GM12878 (cell line): Measurements from ENCODE around the gene ANKIB1. TPM values are rescaled to one million over a fixed set of nuclear protein-coding genes. Genes with fewer than 3 reads are reported as not detected.
A peak's percentile ranks its signal among the peaks of the same experiment; 100 is the strongest.

Experiments
- ATF7 ChIP-seq: fragments of 450-650 bp; IDR thresholded peaks from 2 replicates; pipeline ENCODE4 v1.6.1; 2016; ENCODE audit warnings: low read depth, mild to moderate bottlenecking
- BHLHE40 ChIP-seq, 2 experiments: fragments of 450-650 bp in 1 of 2; IDR thresholded peaks; 2 replicates each; pipeline ENCODE4 v1.6.1; 2011 to 2017; ENCODE audit warnings: low read depth in 2 of 2, borderline replicate concordance in 1 of 2, improper control_type of control experiment in 1 of 2, low read length in 1 of 2, mild to moderate bottlenecking in 1 of 2
- CHD2 ChIP-seq: IDR thresholded peaks from 2 replicates; pipeline ENCODE4 v1.6.1; 2011; ENCODE audit warnings: low read depth, low read length, improper control_type of control experiment, borderline replicate concordance
- EED ChIP-seq: sonication (generic); IDR thresholded peaks from 2 replicates; pipeline ENCODE4 v1.6.1; 2016; ENCODE audit warnings: antibody characterized with exemption, low read depth
- HDAC2 ChIP-seq: fragments of 200-600 bp; sonication (generic); IDR thresholded peaks from 2 replicates; pipeline ENCODE4 v1.6.1; 2017
- HDAC6 ChIP-seq: fragments of 200-600 bp; sonication (generic); IDR thresholded peaks from one replicate; pipeline ENCODE4 v1.8.0; 2017; ENCODE audit warnings: antibody characterized with exemption; ENCODE audit not compliant: unreplicated experiment
- JUND ChIP-seq: IDR thresholded peaks from 2 replicates; pipeline ENCODE4 v1.6.1; 2012; ENCODE audit warnings: low read depth, mild to moderate bottlenecking, low read length, improper control_type of control experiment, moderate library complexity
- KAT2A ChIP-seq: conservative IDR thresholded peaks from 2 replicates; pipeline ENCODE4 v1.6.1; 2011; ENCODE audit warnings: low read depth, low read length; ENCODE audit not compliant: control insufficient read depth
- KLF5 ChIP-seq: fragments of 450-650 bp; IDR thresholded peaks from 2 replicates; pipeline ENCODE4 v1.6.1; 2014; ENCODE audit warnings: mild to moderate bottlenecking; ENCODE audit not compliant: partially characterized antibody
- MXI1 ChIP-seq: fragments of 150-350 bp; IDR thresholded peaks from 2 replicates; pipeline ENCODE4 v1.6.1; 2011; ENCODE audit warnings: low read depth, mild to moderate bottlenecking, inconsistent platforms, low read length, improper control_type of control experiment
- SIN3A ChIP-seq: IDR thresholded peaks from 2 replicates; pipeline ENCODE4 v1.6.1; 2012; ENCODE audit warnings: low read depth, low read length, improper control_type of control experiment
- SMAD5 ChIP-seq: IDR thresholded peaks from 2 replicates; pipeline ENCODE4 v1.6.1; 2016; ENCODE audit warnings: antibody characterized with exemption, low read depth
- SMARCA5 ChIP-seq: fragments of 450-650 bp; IDR thresholded peaks from 2 replicates; pipeline ENCODE4 v1.6.1; 2017; ENCODE audit warnings: mild to moderate bottlenecking
- STAT1 ChIP-seq: fragments of 450-650 bp; conservative IDR thresholded peaks from 2 replicates; pipeline ENCODE4 v1.6.1; 2014; ENCODE audit warnings: antibody characterized with exemption, mild to moderate bottlenecking
- TAF1 ChIP-seq: IDR thresholded peaks from 2 replicates; pipeline ENCODE4 v1.6.1; 2011; ENCODE audit warnings: mild to moderate bottlenecking, low read depth, low read length, borderline replicate concordance
- TARDBP ChIP-seq: IDR thresholded peaks from 2 replicates; pipeline ENCODE4 v1.6.1; 2016; ENCODE audit warnings: borderline replicate concordance
- TBL1XR1 ChIP-seq: IDR thresholded peaks from 2 replicates; pipeline ENCODE4 v1.6.1; 2012; ENCODE audit warnings: low read depth, low read length, improper control_type of control experiment
- YBX1 ChIP-seq: fragments of 450-650 bp; IDR thresholded peaks from 2 replicates; pipeline ENCODE4 v1.6.1; 2016; ENCODE audit warnings: antibody characterized with exemption
- polyA plus RNA-seq, 11 experiments: library from polyadenylated mRNA; depleted of rRNA in 4 of 11; unstranded in 6 of 11; stranded (reverse) in 5 of 11; fragments of >200 nt; fragmentation: Nextera tagmentation in 4 of 11; fragmentation: Illumina TruSeq in 1 of 11; extraction: Ambion mirVana in 4 of 11; extraction: Trizol in 1 of 11; gene quantifications; 1 replicate in 1 of 11; 2 replicates in 10 of 11; pipeline versions ENCODE4 v1.2.1 to v1.2.3, GENCODE V29; 2011 to 2016; ENCODE audit warnings: inconsistent platforms in 2 of 11, missing spikeins in 2 of 11, low read depth in 1 of 11
- total RNA-seq, 4 experiments: library from RNA; depleted of rRNA in 3 of 4; stranded (reverse); fragments of >200 nt in 3 of 4; fragmentation: Illumina TruSeq in 1 of 4; extraction: Trizol in 1 of 4; gene quantifications; 2 replicates each; pipeline versions ENCODE4 v1.2.1 to v1.2.3, GENCODE V29; 2013 to 2021
- TF ChIP-seq, protein P1 (sequence below): fragments of 450-650 bp; IDR thresholded peaks from 2 replicates; pipeline ENCODE4 v1.6.1; 2017; ENCODE audit warnings: low read depth, mild to moderate bottlenecking, moderate library complexity
- TF ChIP-seq, protein P2 (sequence below): fragments of 450-650 bp; IDR thresholded peaks from 2 replicates; pipeline ENCODE4 v1.6.1; 2017; ENCODE audit warnings: mild to moderate bottlenecking
- TF ChIP-seq, protein P3 (sequence below): fragments of 450-650 bp; IDR thresholded peaks from 2 replicates; pipeline ENCODE4 v1.6.1; 2016; ENCODE audit warnings: mild to moderate bottlenecking
- TF ChIP-seq, protein P4 (sequence below): fragments of 450-650 bp; IDR thresholded peaks from 2 replicates; pipeline ENCODE4 v1.6.1; 2017; ENCODE audit warnings: borderline replicate concordance
- TF ChIP-seq, protein P5 (sequence below): fragments of 450-650 bp; formaldehyde crosslinking; IDR thresholded peaks from 2 replicates; pipeline ENCODE4 v1.5.0; 2022; ENCODE audit warnings: mild to moderate bottlenecking, missing genetic modification characterization

Gene ANKIB1
- total and polyA plus RNA-seq, 10 of the 15 experiments (the other 5 are each of a cell fraction or from before 2014, with no cell fraction given): 9.0 to 54.0 (median 21.9) TPM

DNA sequence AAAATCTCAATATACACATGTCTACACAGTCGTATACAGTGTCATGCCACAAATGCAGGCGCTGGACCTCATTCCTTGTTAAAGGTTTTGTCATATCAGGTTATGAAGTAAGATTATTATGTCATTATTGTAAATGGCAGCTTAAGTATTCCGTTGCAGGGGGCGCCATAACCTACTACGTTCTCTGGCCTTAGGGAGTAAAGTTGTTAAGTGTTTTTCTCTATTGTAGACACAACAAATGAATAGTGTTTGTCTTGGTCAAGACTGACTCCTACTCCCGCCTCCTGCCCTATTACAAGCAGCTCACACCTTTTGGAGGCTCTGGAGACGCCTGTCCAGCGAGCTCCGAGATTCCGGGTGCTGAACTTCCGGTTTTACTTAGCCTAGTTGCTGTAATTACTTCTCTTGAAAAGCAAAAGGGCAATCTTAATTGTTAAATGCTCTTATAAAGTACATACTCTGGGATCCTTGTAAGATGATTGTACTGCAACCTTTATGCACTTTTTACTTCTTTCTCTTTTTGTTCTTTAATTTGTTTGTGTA, 202.5 kb downstream of the ANKIB1 start (continued):
- no peak for TF ChIP-seq STAT1
- 0 out of 2 replicates have a peak, but pooled peaks have one; percentile 23 for TF ChIP-seq SIN3A
- TF ChIP-seq, protein P1, sequence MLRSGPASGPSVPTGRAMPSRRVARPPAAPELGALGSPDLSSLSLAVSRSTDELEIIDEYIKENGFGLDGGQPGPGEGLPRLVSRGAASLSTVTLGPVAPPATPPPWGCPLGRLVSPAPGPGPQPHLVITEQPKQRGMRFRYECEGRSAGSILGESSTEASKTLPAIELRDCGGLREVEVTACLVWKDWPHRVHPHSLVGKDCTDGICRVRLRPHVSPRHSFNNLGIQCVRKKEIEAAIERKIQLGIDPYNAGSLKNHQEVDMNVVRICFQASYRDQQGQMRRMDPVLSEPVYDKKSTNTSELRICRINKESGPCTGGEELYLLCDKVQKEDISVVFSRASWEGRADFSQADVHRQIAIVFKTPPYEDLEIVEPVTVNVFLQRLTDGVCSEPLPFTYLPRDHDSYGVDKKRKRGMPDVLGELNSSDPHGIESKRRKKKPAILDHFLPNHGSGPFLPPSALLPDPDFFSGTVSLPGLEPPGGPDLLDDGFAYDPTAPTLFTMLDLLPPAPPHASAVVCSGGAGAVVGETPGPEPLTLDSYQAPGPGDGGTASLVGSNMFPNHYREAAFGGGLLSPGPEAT: 0 out of 2 replicates have a peak, but pooled peaks have one; percentile 52
- no peak for TF ChIP-seq TARDBP
- TF ChIP-seq SMARCA5: no peak; the same call in 1 of the 2 replicates
- TF ChIP-seq, protein P2, sequence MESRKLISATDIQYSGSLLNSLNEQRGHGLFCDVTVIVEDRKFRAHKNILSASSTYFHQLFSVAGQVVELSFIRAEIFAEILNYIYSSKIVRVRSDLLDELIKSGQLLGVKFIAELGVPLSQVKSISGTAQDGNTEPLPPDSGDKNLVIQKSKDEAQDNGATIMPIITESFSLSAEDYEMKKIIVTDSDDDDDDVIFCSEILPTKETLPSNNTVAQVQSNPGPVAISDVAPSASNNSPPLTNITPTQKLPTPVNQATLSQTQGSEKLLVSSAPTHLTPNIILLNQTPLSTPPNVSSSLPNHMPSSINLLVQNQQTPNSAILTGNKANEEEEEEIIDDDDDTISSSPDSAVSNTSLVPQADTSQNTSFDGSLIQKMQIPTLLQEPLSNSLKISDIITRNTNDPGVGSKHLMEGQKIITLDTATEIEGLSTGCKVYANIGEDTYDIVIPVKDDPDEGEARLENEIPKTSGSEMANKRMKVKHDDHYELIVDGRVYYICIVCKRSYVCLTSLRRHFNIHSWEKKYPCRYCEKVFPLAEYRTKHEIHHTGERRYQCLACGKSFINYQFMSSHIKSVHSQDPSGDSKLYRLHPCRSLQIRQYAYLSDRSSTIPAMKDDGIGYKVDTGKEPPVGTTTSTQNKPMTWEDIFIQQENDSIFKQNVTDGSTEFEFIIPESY: no peak
- TF ChIP-seq, protein P3, sequence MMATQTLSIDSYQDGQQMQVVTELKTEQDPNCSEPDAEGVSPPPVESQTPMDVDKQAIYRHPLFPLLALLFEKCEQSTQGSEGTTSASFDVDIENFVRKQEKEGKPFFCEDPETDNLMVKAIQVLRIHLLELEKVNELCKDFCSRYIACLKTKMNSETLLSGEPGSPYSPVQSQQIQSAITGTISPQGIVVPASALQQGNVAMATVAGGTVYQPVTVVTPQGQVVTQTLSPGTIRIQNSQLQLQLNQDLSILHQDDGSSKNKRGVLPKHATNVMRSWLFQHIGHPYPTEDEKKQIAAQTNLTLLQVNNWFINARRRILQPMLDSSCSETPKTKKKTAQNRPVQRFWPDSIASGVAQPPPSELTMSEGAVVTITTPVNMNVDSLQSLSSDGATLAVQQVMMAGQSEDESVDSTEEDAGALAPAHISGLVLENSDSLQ: peak; percentile 26; the same call in 1 of the 2 replicates
- TF ChIP-seq BHLHE40 (IDR thresholded peaks at IDR 0.05; ENCODE audit: borderline replicate concordance in 1 of 2, low read depth in 2 of 2, low read length in 1 of 2): no peak
- TF ChIP-seq HDAC6: no peak
- TF ChIP-seq TBL1XR1: no peak
- no peak for TF ChIP-seq HDAC2
- TF ChIP-seq ATF7: peak; percentile 93
- no peak for TF ChIP-seq SMAD5
- TF ChIP-seq, protein P4, sequence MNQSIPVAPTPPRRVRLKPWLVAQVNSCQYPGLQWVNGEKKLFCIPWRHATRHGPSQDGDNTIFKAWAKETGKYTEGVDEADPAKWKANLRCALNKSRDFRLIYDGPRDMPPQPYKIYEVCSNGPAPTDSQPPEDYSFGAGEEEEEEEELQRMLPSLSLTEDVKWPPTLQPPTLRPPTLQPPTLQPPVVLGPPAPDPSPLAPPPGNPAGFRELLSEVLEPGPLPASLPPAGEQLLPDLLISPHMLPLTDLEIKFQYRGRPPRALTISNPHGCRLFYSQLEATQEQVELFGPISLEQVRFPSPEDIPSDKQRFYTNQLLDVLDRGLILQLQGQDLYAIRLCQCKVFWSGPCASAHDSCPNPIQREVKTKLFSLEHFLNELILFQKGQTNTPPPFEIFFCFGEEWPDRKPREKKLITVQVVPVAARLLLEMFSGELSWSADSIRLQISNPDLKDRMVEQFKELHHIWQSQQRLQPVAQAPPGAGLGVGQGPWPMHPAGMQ: no peak
- TF ChIP-seq KAT2A: no peak
- TF ChIP-seq YBX1: no peak
- TF ChIP-seq, protein P5, sequence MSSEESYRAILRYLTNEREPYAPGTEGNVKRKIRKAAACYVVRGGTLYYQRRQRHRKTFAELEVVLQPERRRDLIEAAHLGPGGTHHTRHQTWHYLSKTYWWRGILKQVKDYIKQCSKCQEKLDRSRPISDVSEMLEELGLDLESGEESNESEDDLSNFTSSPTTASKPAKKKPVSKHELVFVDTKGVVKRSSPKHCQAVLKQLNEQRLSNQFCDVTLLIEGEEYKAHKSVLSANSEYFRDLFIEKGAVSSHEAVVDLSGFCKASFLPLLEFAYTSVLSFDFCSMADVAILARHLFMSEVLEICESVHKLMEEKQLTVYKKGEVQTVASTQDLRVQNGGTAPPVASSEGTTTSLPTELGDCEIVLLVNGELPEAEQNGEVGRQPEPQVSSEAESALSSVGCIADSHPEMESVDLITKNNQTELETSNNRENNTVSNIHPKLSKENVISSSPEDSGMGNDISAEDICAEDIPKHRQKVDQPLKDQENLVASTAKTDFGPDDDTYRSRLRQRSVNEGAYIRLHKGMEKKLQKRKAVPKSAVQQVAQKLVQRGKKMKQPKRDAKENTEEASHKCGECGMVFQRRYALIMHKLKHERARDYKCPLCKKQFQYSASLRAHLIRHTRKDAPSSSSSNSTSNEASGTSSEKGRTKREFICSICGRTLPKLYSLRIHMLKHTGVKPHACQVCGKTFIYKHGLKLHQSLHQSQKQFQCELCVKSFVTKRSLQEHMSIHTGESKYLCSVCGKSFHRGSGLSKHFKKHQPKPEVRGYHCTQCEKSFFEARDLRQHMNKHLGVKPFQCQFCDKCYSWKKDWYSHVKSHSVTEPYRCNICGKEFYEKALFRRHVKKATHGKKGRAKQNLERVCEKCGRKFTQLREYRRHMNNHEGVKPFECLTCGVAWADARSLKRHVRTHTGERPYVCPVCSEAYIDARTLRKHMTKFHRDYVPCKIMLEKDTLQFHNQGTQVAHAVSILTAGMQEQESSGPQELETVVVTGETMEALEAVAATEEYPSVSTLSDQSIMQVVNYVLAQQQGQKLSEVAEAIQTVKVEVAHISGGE (CRISPR knock-in tag): no peak
- TF ChIP-seq MXI1: no peak
- TF ChIP-seq TAF1: no peak
- TF ChIP-seq JUND: no peak
- no peak for TF ChIP-seq CHD2
- TF ChIP-seq EED: no peak
- no peak for TF ChIP-seq KLF5
